Endothelial cell of umbilical vein (primary cell): Measurements from ENCODE around the gene ADH1A. TPM values are rescaled to one million over a fixed set of nuclear protein-coding genes. Genes with fewer than 3 reads are reported as not detected.

Source experiments
- BruUV-seq: library from RNA; stranded (reverse); fragments of 400-500 nt; replicated peaks from 2 replicates; lab custom pipeline; 2021; lab: Mats Ljungman, UMichigan
- CTCF ChIA-PET: fragments of 300-600, 350-600 bp; sonication (Branson Sonifier 250); formaldehyde crosslinking; loops from one replicate; lab custom pipeline; 2021; ENCODE audit warnings: antibody characterized with exemption, inconsistent platforms; lab: Charles Lee
- POLR2A ChIA-PET: fragments of 300-600, 350-600 bp; sonication (Branson Sonifier 250); formaldehyde crosslinking; loops from one replicate; lab custom pipeline; 2021; ENCODE audit warnings: antibody characterized with exemption, inconsistent platforms; lab: Charles Lee
- DNase-seq: peaks from one replicate; pipeline ENCODE4 v3.0.0-alpha.2; 2011; ENCODE audit warnings: low read depth, low spot score
- FAIRE-seq: peaks from 2 replicates; lab custom pipeline; 2011; peaks lifted over from hg19 to GRCh38; lab: Jason Lieb, UNC
- H2AFZ ChIP-seq: 2 replicates; pipeline ENCODE4 v1.6.0; 2012; ENCODE audit warnings: low read depth, low read length, control low read depth, inconsistent platforms
- H3K27ac ChIP-seq: 2 replicates; pipeline ENCODE4 v1.5.1; 2011; ENCODE audit warnings: low read depth, mild to moderate bottlenecking, control low read depth, low read length, moderate library complexity; ENCODE audit not compliant: insufficient read depth
- H3K27me3 ChIP-seq, 2 experiments: 2 replicates each; pipeline versions ENCODE4 v1.6.0 to v1.6.1; 2011; ENCODE audit warnings: low read length in 2 of 2, mixed read lengths in 1 of 2; ENCODE audit not compliant: control insufficient read depth in 2 of 2, insufficient read depth in 2 of 2
- H3K36me3 ChIP-seq, 2 experiments: 2 replicates in 1 of 2; 3 replicates in 1 of 2; pipeline ENCODE4 v1.5.1; 2011; ENCODE audit warnings: low read length in 2 of 2, mild to moderate bottlenecking in 1 of 2, moderate library complexity in 1 of 2; ENCODE audit not compliant: control insufficient read depth in 2 of 2, insufficient read depth in 2 of 2; ENCODE audit errors: extremely low read depth in 1 of 2
- H3K4me1 ChIP-seq: 3 replicates; pipeline ENCODE4 v1.5.1; 2011; ENCODE audit warnings: mild to moderate bottlenecking, low read length; ENCODE audit not compliant: control insufficient read depth, insufficient read depth; ENCODE audit errors: extremely low read depth
- H3K4me2 ChIP-seq: 2 replicates; pipeline ENCODE4 v1.6.1; 2011; ENCODE audit warnings: low read length, control low read depth, mixed read lengths; ENCODE audit not compliant: insufficient read depth
- H3K4me3 ChIP-seq, 3 experiments: fragments of 200-600 bp in 1 of 3; sonication (generic), shearing (Covaris generic) in 1 of 3; replicated peaks in 1 of 3; 2 replicates each; pipeline ENCODE4 v1.5.1; 2011 to 2016; ENCODE audit warnings: control low read depth in 3 of 3, low read length in 3 of 3, mild to moderate bottlenecking in 2 of 3, inconsistent platforms in 1 of 3, low read depth in 1 of 3, moderate library complexity in 1 of 3; ENCODE audit not compliant: insufficient read depth in 1 of 3
- H3K79me2 ChIP-seq: 2 replicates; pipeline ENCODE4 v1.6.0; 2012; ENCODE audit warnings: low read length, inconsistent platforms; ENCODE audit not compliant: control insufficient read depth, insufficient read depth
- H3K9ac ChIP-seq: replicated peaks from 2 replicates; pipeline ENCODE3; 2011; ENCODE audit warnings: low read length, control low read depth; ENCODE audit not compliant: insufficient read depth; ENCODE audit errors: extremely low read depth
- H3K9me1 ChIP-seq: replicated peaks from 3 replicates; pipeline ENCODE4 v1.6.0; 2011; ENCODE audit warnings: mild to moderate bottlenecking, low read length; ENCODE audit not compliant: control insufficient read depth, insufficient read depth; ENCODE audit errors: extremely low read depth
- H3K9me3 ChIP-seq: replicated peaks from 2 replicates; pipeline ENCODE4 v1.5.1; 2012; ENCODE audit warnings: low read length, inconsistent platforms; ENCODE audit not compliant: control insufficient read depth, insufficient read depth
- H4K20me1 ChIP-seq: replicated peaks from 2 replicates; pipeline ENCODE3; 2011; ENCODE audit warnings: mild to moderate bottlenecking, low read length; ENCODE audit not compliant: control insufficient read depth, insufficient read depth; ENCODE audit errors: extremely low read depth
- CTCF ChIP-seq, 2 donors: IDR thresholded peaks; 1 replicate in 1 of 2; 2 replicates in 1 of 2; pipeline ENCODE4 v1.5.1; 2011; ENCODE audit warnings: low read length in 2 of 2, mild to moderate bottlenecking in 2 of 2, moderate library complexity in 2 of 2, control low read depth in 1 of 2, inconsistent platforms in 1 of 2, low read depth in 1 of 2; ENCODE audit not compliant: insufficient read depth in 1 of 2; ENCODE audit errors: extremely low read depth in 1 of 2
- EZH2 ChIP-seq: IDR thresholded peaks from 2 replicates; pipeline ENCODE4 v1.6.1; 2012; ENCODE audit warnings: borderline replicate concordance, low read depth, mild to moderate bottlenecking, moderate library complexity, low read length, inconsistent platforms; ENCODE audit not compliant: severe bottlenecking
- FOS ChIP-seq: IDR thresholded peaks from 2 replicates; pipeline ENCODE4 v1.6.1; 2011; ENCODE audit warnings: mild to moderate bottlenecking, low read length, moderate library complexity, borderline replicate concordance; ENCODE audit not compliant: insufficient read depth
- GATA2 ChIP-seq: IDR thresholded peaks from 2 replicates; pipeline ENCODE4 v1.7.0; 2011; ENCODE audit warnings: low read depth, mild to moderate bottlenecking, moderate library complexity, mixed read lengths, low read length; ENCODE audit not compliant: insufficient read length, insufficient read depth
- JUN ChIP-seq: IDR thresholded peaks from 2 replicates; pipeline ENCODE4 v1.6.1; 2011; ENCODE audit warnings: borderline replicate concordance, low read depth; ENCODE audit not compliant: insufficient read length, insufficient read depth
- MAX ChIP-seq: IDR thresholded peaks from 2 replicates; pipeline ENCODE4 v1.6.1; 2011; ENCODE audit not compliant: insufficient read depth, insufficient read length
- MYC ChIP-seq: IDR thresholded peaks from one replicate; pipeline ENCODE4 v1.6.1; 2011; ENCODE audit warnings: mild to moderate bottlenecking, low read depth, low read length
- POLR2A ChIP-seq: IDR thresholded peaks from 2 replicates; pipeline ENCODE4 v1.6.1; 2012; ENCODE audit warnings: low read depth, mild to moderate bottlenecking, control low read depth, low read length
- POLR2AphosphoS5 ChIP-seq: IDR thresholded peaks from 2 replicates; pipeline ENCODE4 v1.6.1; 2012; ENCODE audit warnings: low read depth, mild to moderate bottlenecking, control low read depth, low read length, moderate library complexity; ENCODE audit not compliant: insufficient read depth
- dilution Hi-C: fragments of 300-500 bp; cut with MboI; formaldehyde crosslinking; loops from one replicate; pipeline ENCODE4 v1.15.0; 2019; ENCODE audit warnings: low sequenced_read_pairs; ENCODE audit not compliant: extremely low pct_ligation_motif_present
- intact Hi-C: fragments of 100-400 bp; cut with micrococcal nuclease; formaldehyde crosslinking; loops from one replicate; pipeline ENCODE4 v1.10.0; 2022
- polyA plus RNA-seq, 4 experiments: library from polyadenylated mRNA; depleted of rRNA in 3 of 4; stranded (reverse) in 3 of 4; unstranded in 1 of 4; fragments of >200 nt; gene quantifications; 2 replicates each; pipeline versions ENCODE4 v1.2.1 to v1.2.3, GENCODE V29; 2011 to 2012; ENCODE audit warnings: missing spikeins in 1 of 4
- total RNA-seq: library from RNA; stranded (reverse); gene quantifications from 2 replicates; pipeline ENCODE4 v1.2.3, GENCODE V29; 2021

The ADH1A gene
- total and polyA plus RNA-seq, 2 donors (not counting 3 experiments of a cell fraction or from before 2014, with no cell fraction given), result not detected

DNA sequence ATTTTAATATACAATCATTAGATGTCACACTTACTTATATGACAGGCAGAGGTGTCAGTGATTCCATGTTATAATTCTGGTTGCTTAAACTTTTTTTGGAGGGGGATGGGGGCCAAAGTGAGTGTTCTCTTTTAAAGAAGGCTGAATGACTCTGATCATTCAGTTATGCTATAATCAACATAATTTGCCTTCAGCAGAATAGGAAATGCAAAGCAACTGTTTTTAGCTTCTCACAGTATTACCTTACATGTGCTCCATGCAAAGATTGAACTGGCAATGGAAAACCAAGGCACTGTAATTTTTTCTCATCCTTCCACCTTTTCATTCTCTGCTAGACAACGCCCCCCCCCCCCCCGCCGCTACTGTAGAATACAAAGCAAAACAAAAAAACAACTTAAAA, 48.4 kb upstream of the ADH1A start:
- intact Hi-C loops (no loop called here), dilution Hi-C loops (no loop called here)
- FAIRE-seq (no peak), DNase-seq (no peak)
- H3K4me1 ChIP-seq, result no peaks in the 10 kb centered on the region
- no peaks in the 10 kb centered on the region for H3K79me2 ChIP-seq
- no peak overlapping the region for H3K27ac ChIP-seq
- no peak overlapping the region for H3K4me2 ChIP-seq
- no peak for TF ChIP-seq MAX
- TF ChIP-seq POLR2A, result no peak
- H2AFZ ChIP-seq, result no peak overlapping the region
- no peaks in the 10 kb centered on the region for H3K27me3 ChIP-seq
- ChIA-PET POLR2A (no interaction called here), CTCF (no interaction called here)
- no TSS peak for BruUV-seq
- no peaks in the 10 kb centered on the region for H3K9me1 ChIP-seq
- H4K20me1 ChIP-seq, result no peaks in the 10 kb centered on the region
- H3K4me3 ChIP-seq, result no peak overlapping the region
- no peaks in the 10 kb centered on the region for H3K36me3 ChIP-seq
- no peaks in the 10 kb centered on the region for H3K9me3 ChIP-seq
- no peak overlapping the region for H3K9ac ChIP-seq

- Histone ChIP-seq H3K4me3 (no peak overlapping the region), H3K4me1 (no peaks in the 10 kb centered on the region), H3K4me2 (no peak overlapping the region), H3K9me3 (no peaks in the 10 kb centered on the region), H3K36me3 (no peaks in the 10 kb centered on the region), H4K20me1 (no peaks in the 10 kb centered on the region), H3K27ac (no peak overlapping the region), H2AFZ (no peak overlapping the region), H3K79me2 (no peaks in the 10 kb centered on the region), H3K9me1 (no peaks in the 10 kb centered on the region), H3K27me3 (no peaks in the 10 kb centered on the region), H3K9ac (no peak overlapping the region)
- ChIA-PET CTCF (no interaction called here), POLR2A (no interaction called here)
- dilution Hi-C loops (no loop called here), intact Hi-C loops (no loop called here)
- DNase-seq, result no peak
- no peak for FAIRE-seq
- no TSS peak for BruUV-seq
- TF ChIP-seq POLR2AphosphoS5 (no peak), POLR2A (no peak), CTCF (IDR thresholded peaks at IDR 0.05; ENCODE audit: extremely low read depth in 1 of 2, insufficient read depth in 1 of 2, low read depth in 1 of 2, low read length in 2 of 2) (no peak), MYC (no peak), MAX (no peak), GATA2 (no peak), JUN (no peak), FOS (no peak), EZH2 (no peak)
Measured at GRCh38 chr4:99336553-99336952, 45.8 kb upstream of the ADH1A start.
